ENCODE results near the gene TPRA1.

GRCh38 chr3:127585163-127585812, 5.2 kb downstream of the TPRA1 start:
- TF ChIP-seq ZNF274 (IDR thresholded peaks at IDR 0.05; ENCODE audit: borderline replicate concordance, low read depth, low read length): no peak
- no peak for TF ChIP-seq REST (IDR thresholded peaks at IDR 0.05; ENCODE audit: borderline replicate concordance)
- no peak for TF ChIP-seq REST (CRISPR knock-in tag; IDR thresholded peaks at IDR 0.05; ENCODE audit: low read depth)
- TF ChIP-seq ZNF436 (CRISPR knock-in tag; IDR thresholded peaks at IDR 0.05): no peak
- no peak for TF ChIP-seq POLR2A (conservative IDR thresholded peaks at IDR 0.05)
- no peak for TF ChIP-seq CTCF (IDR thresholded peaks at IDR 0.05 in 2 of 3, conservative IDR thresholded peaks at IDR 0.05 in 1 of 3; ENCODE audit: insufficient read depth in 2 of 3, low read depth in 1 of 3, low read length in 3 of 3)
- no peak for TF ChIP-seq CEBPB (tag; IDR thresholded peaks at IDR 0.05)
- TF ChIP-seq KDM1A (IDR thresholded peaks at IDR 0.05): no peak
- no peak for TF ChIP-seq EP300 (IDR thresholded peaks at IDR 0.05; ENCODE audit: low read length)
- TF ChIP-seq MBD2 (IDR thresholded peaks at IDR 0.05; ENCODE audit: borderline replicate concordance, low read depth): no peak
- no peak for TF ChIP-seq TCF3 (CRISPR knock-in tag; IDR thresholded peaks at IDR 0.05)
- TF ChIP-seq ZBTB5 (IDR thresholded peaks at IDR 0.05): no peak
- no peak for TF ChIP-seq ZBTB1 (CRISPR knock-in tag; IDR thresholded peaks at IDR 0.05; ENCODE audit: borderline replicate concordance, low read depth)
